Hematopoietic multipotent progenitor cell treated with erythropoietin and hydrocortisone succinate and interleukin-3 and kit ligand, for 8 days (in vitro differentiated cells): ENCODE data around the gene PCSK9.

Source experiments
- DNase-seq: peaks from one replicate; pipeline ENCODE4 v3.0.0-alpha.2; 2015

PCSK9 gene

GRCh38 chr1:55044617-55045397, 5.5 kb downstream of the PCSK9 start:
- DNase-seq = no peak

GRCh38 chr1:55045430-55045829, 6.1 kb downstream of the PCSK9 start:
- DNase-seq = no peak

DNA sequence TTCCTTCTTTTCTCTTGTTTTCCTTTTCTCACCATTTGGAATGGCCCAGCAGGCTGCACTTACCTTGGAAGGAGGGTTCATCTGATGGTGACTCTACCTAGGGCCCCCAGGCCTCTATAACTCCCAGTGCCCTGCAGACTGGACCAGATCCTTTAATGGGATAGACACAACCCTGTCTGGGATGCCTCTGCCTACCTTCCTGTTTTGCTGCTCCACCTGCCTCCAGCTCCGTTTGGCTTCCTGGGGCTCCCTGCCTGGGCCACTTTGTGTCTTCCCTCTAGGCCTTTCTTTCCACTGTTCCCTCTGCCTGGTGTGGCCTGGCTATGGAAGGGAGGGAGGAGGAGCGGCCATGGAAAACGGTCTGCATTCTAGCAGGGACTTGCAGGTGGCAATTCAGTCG, 7.5 kb downstream of the PCSK9 start:
- DNase-seq = no peak

DNA sequence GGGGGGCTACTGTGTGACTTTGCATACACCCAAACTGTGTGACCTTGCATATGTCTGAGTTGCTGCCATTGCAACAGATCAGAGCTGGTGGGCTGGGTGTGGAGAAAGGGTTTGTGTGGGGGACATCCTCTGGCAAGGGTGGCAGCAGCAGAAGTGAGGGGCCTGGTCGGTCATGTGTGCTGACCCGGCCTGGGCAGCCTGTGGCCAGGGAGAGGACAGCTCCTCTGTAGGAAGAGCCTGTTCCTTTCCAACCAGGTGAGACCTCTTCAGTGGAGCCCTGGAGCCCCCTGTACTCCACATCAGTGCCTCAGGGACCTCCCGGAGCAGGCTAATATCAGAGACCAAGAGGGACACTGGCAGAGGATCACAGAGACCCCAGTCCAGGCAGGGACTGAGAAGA, 8.3 kb downstream of the PCSK9 start:
- no peak for DNase-seq

- no peak for DNase-seq
Observed at GRCh38 chr1:55048453-55049270, 9.3 kb downstream of the PCSK9 start.

DNA sequence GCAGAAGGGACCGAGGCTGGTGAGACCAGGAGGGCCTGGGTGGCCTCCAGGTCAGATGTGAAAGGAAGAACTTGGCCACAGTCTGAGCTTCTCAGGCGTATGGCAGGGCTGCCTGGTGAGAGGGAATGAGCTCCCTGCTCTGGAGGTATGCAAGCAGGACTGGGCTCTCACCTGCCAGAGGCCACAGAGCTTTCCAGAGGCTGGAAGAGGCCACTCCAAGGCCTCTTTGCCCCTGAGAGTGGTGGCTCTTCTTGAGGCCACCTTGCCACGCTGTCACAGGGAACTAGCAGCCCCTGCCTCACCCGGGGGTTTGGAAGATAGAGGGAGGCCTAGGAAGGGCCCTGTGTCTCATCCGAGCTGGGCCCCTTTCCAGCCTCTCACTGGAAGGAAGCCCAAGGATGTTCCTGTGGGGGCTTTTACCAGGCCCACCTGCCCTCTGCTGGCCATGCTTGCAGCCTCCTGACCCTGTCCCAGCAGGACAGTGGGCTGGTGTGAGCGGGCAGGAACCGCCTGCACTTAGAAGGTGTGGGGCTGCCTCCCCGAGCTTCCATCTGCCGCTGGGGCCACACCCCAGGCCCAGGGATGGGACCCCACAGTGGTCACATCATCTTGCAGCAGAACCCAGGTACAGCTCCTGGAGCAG, 10.0 kb downstream of the PCSK9 start:
- DNase-seq = no peak

DNA sequence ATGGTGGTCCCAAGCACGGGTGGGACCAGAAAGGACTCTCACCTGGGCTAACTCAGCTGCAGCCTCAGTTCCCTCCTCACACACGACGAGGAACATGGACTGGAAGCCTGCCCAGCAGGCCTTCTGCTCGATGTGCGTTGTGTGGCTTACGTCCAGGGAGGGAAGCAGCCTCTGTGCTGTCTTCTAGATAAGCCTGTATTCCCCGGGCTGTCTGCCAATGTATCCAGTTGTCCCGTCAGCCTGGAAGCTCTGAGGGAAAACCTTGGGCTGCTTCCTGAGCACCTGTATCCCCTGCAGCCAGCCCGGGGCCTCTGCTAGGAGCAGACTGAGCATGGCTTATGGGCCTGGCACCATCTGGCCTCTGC, 10.5 kb downstream of the PCSK9 start:
- DNase-seq = no peak

DNA sequence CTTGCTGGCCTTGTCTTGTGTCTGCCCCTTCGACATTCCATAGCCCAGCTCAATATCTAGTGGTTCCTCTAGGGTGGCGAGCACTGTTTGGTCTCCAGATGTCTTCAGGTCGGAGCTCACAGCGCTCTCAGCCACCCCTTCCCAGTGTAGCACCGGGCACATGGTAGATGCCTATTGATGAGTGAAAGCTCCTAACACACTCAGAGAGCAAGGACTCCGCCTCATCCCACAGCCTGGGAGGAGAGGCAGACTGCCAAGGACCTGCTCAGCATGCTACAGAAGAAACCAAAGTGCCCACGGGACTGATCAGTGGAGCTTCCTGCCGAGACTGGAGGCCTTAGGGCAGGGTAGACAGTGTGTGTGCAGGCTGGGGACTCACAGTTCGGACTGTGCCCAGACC, 10.9 kb downstream of the PCSK9 start:
- no peak for DNase-seq

DNA sequence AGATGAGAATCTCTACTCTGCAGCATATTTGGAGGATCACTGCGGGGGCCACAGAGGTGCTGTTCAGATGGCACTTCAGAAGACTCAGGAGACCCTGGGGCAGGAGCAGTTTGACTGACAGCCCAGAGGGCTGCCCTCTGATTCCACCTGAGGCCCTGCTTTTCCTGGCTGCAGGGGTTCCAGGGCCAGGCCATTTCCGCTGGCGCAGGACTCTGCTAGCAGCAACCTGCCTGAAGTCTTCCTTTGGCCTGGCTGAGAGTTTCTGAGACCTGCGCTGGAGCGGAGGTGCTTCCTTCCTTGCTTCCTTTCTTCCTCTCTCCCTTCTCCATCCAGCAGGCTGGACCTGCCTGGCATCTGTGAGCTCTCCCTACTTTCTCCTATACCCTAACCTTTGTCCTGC, 11.8 kb downstream of the PCSK9 start:
- no peak for DNase-seq

DNA sequence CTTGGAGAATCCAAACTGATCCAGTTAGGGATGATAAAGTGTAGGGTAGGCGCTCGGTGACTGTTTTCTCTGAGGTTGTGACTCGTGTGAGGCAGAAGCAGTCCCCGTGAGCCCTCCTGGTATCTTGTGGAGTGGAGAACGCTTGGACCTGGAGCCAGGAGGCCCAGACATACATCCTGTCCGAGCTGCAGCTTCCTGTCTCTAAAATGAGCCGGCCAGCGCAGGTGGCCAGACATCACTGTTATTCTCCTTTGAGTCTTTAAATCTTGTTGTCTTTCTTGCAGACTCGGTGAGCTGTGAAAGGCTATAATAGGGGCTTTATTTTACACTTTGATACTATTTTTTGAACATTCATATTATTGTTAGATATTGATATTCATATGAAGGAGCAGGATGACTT, 12.3 kb downstream of the PCSK9 start:
- no peak for DNase-seq

GRCh38 chr1:55052221-55053142, 13.1 kb downstream of the PCSK9 start:
- no peak for DNase-seq

DNA sequence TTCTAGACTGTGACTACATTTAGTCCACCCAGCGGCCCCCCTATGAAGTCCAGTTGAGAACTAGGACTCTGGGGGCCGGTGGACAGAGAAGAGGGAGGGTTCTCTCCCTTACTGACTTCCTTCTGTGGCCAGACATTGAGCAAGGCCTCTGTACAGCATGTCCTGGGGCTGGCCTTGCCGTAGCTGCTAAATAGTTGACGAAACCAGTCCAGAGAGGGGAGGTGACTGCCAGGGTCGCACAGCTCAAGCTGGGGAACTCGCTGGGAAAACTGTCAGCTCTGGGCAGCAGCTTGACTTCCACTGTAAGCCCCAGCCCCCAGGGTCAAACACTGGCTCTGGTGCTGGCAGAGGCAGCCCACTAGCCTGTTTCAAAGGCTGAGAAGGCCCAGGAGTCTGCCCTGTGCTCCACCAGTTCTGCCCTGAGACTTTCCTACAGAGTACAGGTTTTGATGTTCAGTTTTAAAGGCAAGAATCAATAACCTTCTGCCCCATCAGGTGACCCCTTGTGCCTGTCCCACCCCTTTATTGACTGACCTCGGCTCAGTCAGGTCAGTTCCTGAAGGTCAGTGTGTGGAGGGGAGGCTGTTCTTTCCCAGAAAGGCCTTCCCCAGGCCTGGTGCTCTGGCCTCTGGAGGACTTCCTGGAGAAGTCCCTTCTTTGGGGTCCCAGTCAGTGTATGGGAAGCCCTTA, 14.1 kb downstream of the PCSK9 start:
- no peak for DNase-seq

DNA sequence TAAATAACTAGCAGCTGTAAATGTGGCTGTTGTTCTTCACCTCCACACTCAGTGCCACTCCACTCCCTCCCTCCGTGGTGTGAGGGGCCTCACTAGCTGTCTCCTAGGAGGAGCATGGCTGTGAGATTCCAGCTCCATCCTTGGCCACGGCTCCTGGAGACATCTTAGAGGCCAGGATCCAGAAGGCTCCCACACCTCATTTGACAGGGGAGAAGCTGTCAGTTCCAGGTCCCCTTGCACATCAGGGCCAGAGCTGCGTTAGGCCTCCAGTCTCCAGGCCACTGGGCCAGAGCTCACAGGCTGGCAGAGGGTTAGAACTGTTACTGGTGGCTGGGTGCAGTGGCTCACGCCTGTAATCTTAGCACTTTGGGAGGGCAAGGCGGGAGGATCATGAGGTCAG, 15.0 kb downstream of the PCSK9 start:
- no peak for DNase-seq

- no peak for DNase-seq
Observed at GRCh38 chr1:55055084-55055882, 15.9 kb downstream of the PCSK9 start.

DNA sequence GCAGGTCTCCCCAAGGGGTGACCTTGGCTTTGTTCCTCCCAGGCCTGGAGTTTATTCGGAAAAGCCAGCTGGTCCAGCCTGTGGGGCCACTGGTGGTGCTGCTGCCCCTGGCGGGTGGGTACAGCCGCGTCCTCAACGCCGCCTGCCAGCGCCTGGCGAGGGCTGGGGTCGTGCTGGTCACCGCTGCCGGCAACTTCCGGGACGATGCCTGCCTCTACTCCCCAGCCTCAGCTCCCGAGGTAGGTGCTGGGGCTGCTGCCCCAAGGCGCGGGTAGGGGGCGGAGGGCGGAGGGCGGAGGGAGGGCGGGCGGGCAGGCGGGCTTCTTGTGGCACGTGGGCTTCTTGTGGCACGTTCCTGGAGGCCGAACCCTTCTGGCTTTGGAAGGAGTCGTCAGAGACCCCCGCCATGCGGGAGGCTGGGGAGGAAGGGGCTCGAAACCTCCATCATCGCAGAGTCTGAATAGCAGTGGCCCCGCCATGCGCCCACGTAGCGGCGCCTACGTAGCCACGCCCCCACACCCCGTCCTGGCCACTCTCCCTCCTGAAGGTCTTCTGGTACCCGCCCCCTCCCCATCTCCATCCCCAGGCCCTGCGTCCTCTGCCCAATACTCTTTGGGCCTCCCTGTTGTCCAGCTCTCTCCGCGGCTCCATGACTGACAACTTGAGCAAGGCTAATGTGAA, 16.7 kb downstream of the PCSK9 start:
- no peak for DNase-seq

DNA sequence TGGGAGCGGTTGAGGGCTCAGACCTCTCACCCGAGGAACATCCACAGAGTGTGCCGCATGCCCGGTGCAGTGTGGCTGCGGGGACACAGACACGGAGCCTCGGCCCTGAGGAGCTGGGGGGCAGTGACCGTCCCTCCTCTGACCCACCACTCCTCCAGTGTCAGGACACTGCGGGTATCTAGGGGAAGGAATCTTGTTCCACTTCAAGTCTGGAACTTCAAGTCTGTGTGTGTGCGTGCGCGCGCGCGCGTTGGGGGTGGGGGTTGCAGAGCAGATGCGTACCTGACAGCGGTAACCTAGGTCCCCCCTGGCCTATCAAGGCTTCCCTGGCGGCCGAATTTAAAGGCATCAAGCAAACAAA, 17.3 kb downstream of the PCSK9 start:
- DNase-seq = no peak

GRCh38 chr1:55057270-55057955, 18.1 kb downstream of the PCSK9 start:
- DNase-seq = no peak

- DNase-seq = no peak
Observed at GRCh38 chr1:55057956-55058298, 18.6 kb downstream of the PCSK9 start.

GRCh38 chr1:55059302-55060132, 20.2 kb downstream of the PCSK9 start:
- DNase-seq = no peak
